ENCODE measurements around the gene TGM2. TPM values are rescaled to one million over a fixed set of nuclear protein-coding genes. Genes with fewer than 3 reads are reported as not detected.

Gene TGM2
- total and polyA plus RNA-seq, 2 donors (not counting 3 experiments of a cell fraction or from before 2014, with no cell fraction given) = 861 to 868 TPM

GRCh38 chr20:38112261-38112929, 52.7 kb downstream of the TGM2 start:
- Histone ChIP-seq H3K79me2 (ENCODE audit: control insufficient read depth, insufficient read depth, low read length) (no peaks in the 10 kb centered on the region), H3K36me3 (ENCODE audit: control insufficient read depth in 2 of 2, extremely low read depth in 1 of 2, insufficient read depth in 2 of 2, low read length in 2 of 2) (no peaks in the 10 kb centered on the region), H3K4me3 (replicated peaks in 1 of 3; ENCODE audit: insufficient read depth in 1 of 3, low read depth in 1 of 3, low read length in 3 of 3) (no peak overlapping the region), H4K20me1 (replicated peaks; ENCODE audit: control insufficient read depth, extremely low read depth, insufficient read depth, low read length) (no peaks in the 10 kb centered on the region), H3K4me1 (ENCODE audit: control insufficient read depth, extremely low read depth, insufficient read depth, low read length) (peaks cover 53% of the 10 kb centered on the region), H3K9ac (replicated peaks; ENCODE audit: extremely low read depth, insufficient read depth, low read length) (no peak overlapping the region), H3K9me1 (replicated peaks; ENCODE audit: control insufficient read depth, extremely low read depth, insufficient read depth, low read length) (no peaks in the 10 kb centered on the region), H3K4me2 (ENCODE audit: insufficient read depth, low read length) (no peak overlapping the region), H3K27me3 (ENCODE audit: control insufficient read depth in 2 of 2, insufficient read depth in 2 of 2, low read length in 2 of 2) (no peaks in the 10 kb centered on the region), H3K27ac (ENCODE audit: insufficient read depth, low read depth, low read length) (no peak overlapping the region), H3K9me3 (replicated peaks; ENCODE audit: control insufficient read depth, insufficient read depth, low read length) (no peaks in the 10 kb centered on the region), H2AFZ (ENCODE audit: low read depth, low read length) (no peak overlapping the region)
- POLR2A ChIA-PET = no interaction called here
- intact Hi-C loops (cut with micrococcal nuclease) (loop anchor here (2.0 kb wide), 1 partner anchor 108 kb away; no protein-coding TSS in a partner anchor), dilution Hi-C loops (cut with MboI; ENCODE audit: extremely low pct_ligation_motif_present, low sequenced_read_pairs) (no loop called here)
- CTCF ChIA-PET = interaction anchor here (0.8 to 4.8 kb wide), 9 partner anchors 13 to 109 kb away, joined by 3 to 43 read pairs (median 9); no protein-coding TSS in a partner anchor
- DNase-seq (ENCODE audit: low read depth, low spot score) (no peak), FAIRE-seq (no peak)
- TF ChIP-seq MYC (IDR thresholded peaks at IDR 0.05; ENCODE audit: low read depth, low read length) = no peak
- no peak for TF ChIP-seq JUN (IDR thresholded peaks at IDR 0.05; ENCODE audit: borderline replicate concordance, insufficient read depth, insufficient read length, low read depth)
- TF ChIP-seq MAX (IDR thresholded peaks at IDR 0.05; ENCODE audit: insufficient read depth, insufficient read length) = no peak
- TF ChIP-seq FOS (IDR thresholded peaks at IDR 0.05; ENCODE audit: borderline replicate concordance, insufficient read depth, low read length) = no peak
- TF ChIP-seq POLR2A (IDR thresholded peaks at IDR 0.05; ENCODE audit: low read depth, low read length) = no peak
- TF ChIP-seq GATA2 (IDR thresholded peaks at IDR 0.05; ENCODE audit: insufficient read depth, insufficient read length, low read depth, low read length) = no peak
- no peak for TF ChIP-seq POLR2AphosphoS5 (IDR thresholded peaks at IDR 0.05; ENCODE audit: insufficient read depth, low read depth, low read length)
- no peak for TF ChIP-seq CTCF (IDR thresholded peaks at IDR 0.05; ENCODE audit: extremely low read depth in 1 of 2, insufficient read depth in 1 of 2, low read depth in 1 of 2, low read length in 2 of 2)
- TF ChIP-seq EZH2 (IDR thresholded peaks at IDR 0.05; ENCODE audit: borderline replicate concordance, low read depth, low read length, severe bottlenecking) = no peak
- no TSS peak for BruUV-seq (replicated peaks)
